T-helper 1 cell (primary cell): ENCODE results near the gene DDX49.
A peak's percentile ranks its signal among the peaks of the same experiment; 100 is the strongest.

Experiments
- DNase-seq, 5 donors: peaks; one replicate each; pipeline ENCODE4 v3.0.0-alpha.2; 2012 to 2020
- total RNA-seq, 4 donors: gene quantifications; one replicate each; lab custom pipeline; 2026; lab: John Stamatoyannopoulos, UW

Gene DDX49
- 27.8 to 43.2 (median 32.4) reads per million in 4 donors for total RNA-seq

- DNase-seq: peak; percentile 91 to 100 (median 96)
Observed at GRCh38 chr19:18919086-18919899, at the start of gene DDX49, which contains the start of gene COPE. TSS of gene DDX49 (plus strand) at chr19:18919715. CDS start at chr19:18919742, 27 bp downstream. TSS of gene COPE (minus strand) at chr19:18919387. CDS start at chr19:18919348, 39 bp downstream.

- no peak for DNase-seq
Observed at GRCh38 chr19:18869781-18870530, 49.6 kb upstream of the DDX49 start.

- no peak for DNase-seq
Observed at GRCh38 chr19:18870531-18871172, 48.9 kb upstream of the DDX49 start.

GRCh38 chr19:18871543-18871942 lies 48.0 kb upstream of the DDX49 start:
- no peak for DNase-seq

- no peak for DNase-seq
Observed at GRCh38 chr19:18875726-18876125, 43.8 kb upstream of the DDX49 start.

- no peak for DNase-seq
Observed at GRCh38 chr19:18876865-18877264, 42.6 kb upstream of the DDX49 start.

GRCh38 chr19:18878058-18878797 lies 41.3 kb upstream of the DDX49 start:
- DNase-seq: no peak

GRCh38 chr19:18878858-18879578 lies 40.5 kb upstream of the DDX49 start:
- no peak for DNase-seq

- peak in 1 of 5 donors; percentile 11 for DNase-seq
Observed at GRCh38 chr19:18879579-18880373, 39.7 kb upstream of the DDX49 start.

GRCh38 chr19:18881491-18881890 lies 38.0 kb upstream of the DDX49 start:
- DNase-seq: no peak

GRCh38 chr19:18883526-18884304 lies 35.8 kb upstream of the DDX49 start:
- no peak for DNase-seq

- no peak for DNase-seq
Observed at GRCh38 chr19:18886972-18887371, 32.5 kb upstream of the DDX49 start.

GRCh38 chr19:18889949-18890745 lies 29.4 kb upstream of the DDX49 start:
- no peak for DNase-seq

- no peak for DNase-seq
Observed at GRCh38 chr19:18893587-18894253, 25.8 kb upstream of the DDX49 start.

GRCh38 chr19:18894254-18895037 lies 25.1 kb upstream of the DDX49 start:
- DNase-seq: no peak

GRCh38 chr19:18895038-18895823 lies 24.3 kb upstream of the DDX49 start:
- DNase-seq: no peak

GRCh38 chr19:18895824-18896341 lies 23.6 kb upstream of the DDX49 start, which contains the start of gene CERS1:
TSS of gene CERS1 (minus strand) at chr19:18896158. CDS start at chr19:18896072, 86 bp downstream.
- DNase-seq: no peak
